ENCODE measurements around the gene GABRB3. TPM values are rescaled to one million over a fixed set of nuclear protein-coding genes. Genes with fewer than 3 reads are reported as not detected.

GABRB3 gene
- polyA plus RNA-seq, 3 donors, result 0.34 to 2.1 (median 1.1) TPM

DNA sequence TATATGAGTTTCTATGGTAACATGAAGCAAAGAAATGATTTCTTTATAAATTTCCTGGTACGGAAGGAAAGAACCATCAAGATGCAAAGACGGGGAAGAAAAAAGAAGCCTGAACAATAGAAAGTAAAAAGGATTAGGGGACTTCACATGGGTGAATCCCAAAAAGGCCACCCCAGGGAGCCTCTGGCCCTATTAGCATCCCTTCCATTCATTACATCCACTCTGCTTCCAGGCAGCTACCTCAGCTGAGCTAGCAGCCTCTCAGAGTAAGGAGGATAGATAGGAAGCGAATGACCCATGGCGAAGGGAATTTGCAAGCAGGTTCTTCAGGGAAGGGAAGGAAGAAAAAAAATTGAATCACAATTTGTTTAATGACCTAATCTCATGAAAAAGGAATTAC, 81.6 kb downstream of the GABRB3 start:
- H3K27ac ChIP-seq (ENCODE audit: low read depth, low read length), result no peak overlapping the region
- 63 to 68% (median 66%) methylated on average over 4 of the region's 4 CpGs for WGBS, 3 donors

DNA sequence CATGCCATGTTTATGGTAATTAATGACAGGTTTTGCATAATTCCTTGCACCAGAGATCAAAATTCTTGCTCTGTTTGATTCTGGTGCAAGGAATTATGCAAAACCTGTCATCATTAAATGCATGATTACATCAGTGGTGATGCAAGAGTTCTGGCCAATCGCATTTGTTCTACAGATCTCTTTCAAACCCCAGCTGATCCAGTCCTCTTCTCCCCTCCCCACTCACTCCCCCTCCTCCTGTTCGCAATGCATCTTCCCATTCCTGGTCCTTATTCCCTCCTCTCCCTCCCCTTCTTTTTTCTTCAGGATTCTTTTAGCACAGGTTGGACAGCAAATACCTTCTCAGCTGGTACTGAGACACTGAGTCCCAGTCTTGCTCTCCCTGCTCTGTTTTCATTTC, 82.1 kb downstream of the GABRB3 start:
- whole genome bisulfite sequencing, 3 donors, result 46 to 49% (median 47%) methylated on average over 2 of the region's 2 CpGs
- H3K27ac ChIP-seq (ENCODE audit: low read depth, low read length), result no peak overlapping the region

GRCh38 chr15:26689462-26689861, 83.4 kb downstream of the GABRB3 start:
- WGBS, 3 donors, result 57 to 62% (median 60%) methylated on average over 7 of the region's 7 CpGs
- no peak overlapping the region for H3K27ac ChIP-seq (ENCODE audit: low read depth, low read length)

DNA sequence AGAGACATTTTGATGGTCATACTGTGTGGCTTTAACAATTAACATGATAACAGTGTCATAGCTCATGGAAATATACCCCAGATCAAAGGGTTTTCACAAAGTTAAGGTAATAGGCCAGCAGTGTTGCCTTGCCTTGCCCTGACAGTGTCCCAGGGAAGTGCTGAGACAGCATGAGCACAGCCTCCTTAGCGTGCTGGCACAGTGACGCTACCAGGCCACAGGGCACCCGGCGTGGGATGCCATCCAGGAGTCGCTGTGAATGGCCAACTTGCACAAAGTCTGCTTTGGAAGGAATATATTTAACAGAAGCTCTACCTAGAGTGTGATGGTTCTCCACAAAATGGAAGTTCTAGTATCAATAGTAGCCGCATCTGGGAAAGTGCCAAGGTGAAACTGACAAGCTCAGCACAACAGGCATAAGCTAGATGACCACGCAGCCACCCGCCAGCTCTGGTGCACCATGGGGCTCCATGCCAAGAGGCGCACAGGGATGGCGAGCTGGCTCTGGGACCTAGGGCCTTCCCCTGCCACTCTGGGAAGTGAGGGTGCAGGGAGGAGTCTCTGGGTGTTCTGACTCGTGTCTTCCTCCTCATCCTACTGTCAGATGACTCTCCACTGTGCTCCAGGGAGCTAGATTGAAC, 86.2 kb downstream of the GABRB3 start:
- 77 to 84% (median 81%) methylated on average over 11 of the region's 11 CpGs for WGBS, 3 donors
- no peak overlapping the region for H3K27ac ChIP-seq (ENCODE audit: low read depth, low read length)

- no peak overlapping the region for H3K27ac ChIP-seq (ENCODE audit: low read depth, low read length)
- WGBS, 3 donors, result 48 to 78% (median 62%) methylated on average over 5 of the region's 5 CpGs
These were observed 90.2 kb downstream of the GABRB3 start for GRCh38 chr15:26682598-26683164.

DNA sequence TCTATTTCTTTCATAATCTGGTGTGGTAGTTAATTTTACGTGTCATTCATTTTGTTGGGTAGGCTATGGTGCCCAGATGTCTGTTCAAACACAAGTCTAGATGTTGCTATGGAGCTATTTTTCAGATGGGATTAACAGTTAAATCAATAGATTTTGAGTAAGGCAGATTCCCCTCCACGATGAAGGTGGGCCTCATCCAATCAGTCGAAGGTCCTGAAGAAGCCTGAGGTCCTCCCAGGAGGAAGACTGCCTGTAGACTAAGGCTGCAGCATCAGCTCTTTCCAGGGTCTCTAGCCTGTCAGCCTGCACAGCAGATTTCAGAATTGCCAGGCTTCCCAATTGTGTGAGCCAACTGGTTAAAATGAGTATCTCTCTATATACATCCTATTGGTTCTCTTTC, 92.9 kb downstream of the GABRB3 start:
- WGBS, 3 donors, result 82 to 85% (median 83%) methylated on average over 3 of the region's 3 CpGs

GRCh38 chr15:26676115-26676514, 96.8 kb downstream of the GABRB3 start:
- 36 to 71% (median 65%) methylated on average over 3 of the region's 3 CpGs for WGBS, 3 donors

More for the DNA sequence above, 92.9 kb downstream of the GABRB3 start:
- no peak overlapping the region for H3K27ac ChIP-seq (ENCODE audit: low read depth, low read length)

DNA sequence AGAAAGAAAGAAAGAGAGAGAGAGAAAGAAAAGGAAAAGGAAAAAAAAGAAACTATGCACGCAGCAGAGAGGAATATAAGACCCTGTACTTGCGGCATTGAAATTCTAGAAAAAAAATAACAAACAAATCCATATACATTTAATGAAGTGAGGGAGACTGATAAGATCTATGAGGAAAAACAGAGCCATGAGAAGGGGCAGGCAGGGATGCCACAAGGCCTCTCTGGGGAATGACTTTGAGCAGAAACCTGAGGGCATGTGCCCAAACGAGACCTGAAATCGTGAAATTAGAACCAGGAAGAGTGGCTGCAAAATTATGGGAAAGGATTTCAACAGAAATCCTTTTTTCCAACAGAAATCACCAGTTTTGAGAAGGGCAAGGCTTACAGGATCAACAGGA, 98.4 kb downstream of the GABRB3 start:
- WGBS, 3 donors, result 66 to 85% (median 73%) methylated on average over 4 of the region's 4 CpGs
- H3K27ac ChIP-seq (ENCODE audit: low read depth, low read length), result no peak overlapping the region

More at GRCh38 chr15:26676115-26676514, 96.8 kb downstream of the GABRB3 start:
- H3K27ac ChIP-seq (ENCODE audit: low read depth, low read length), result no peak overlapping the region

DNA sequence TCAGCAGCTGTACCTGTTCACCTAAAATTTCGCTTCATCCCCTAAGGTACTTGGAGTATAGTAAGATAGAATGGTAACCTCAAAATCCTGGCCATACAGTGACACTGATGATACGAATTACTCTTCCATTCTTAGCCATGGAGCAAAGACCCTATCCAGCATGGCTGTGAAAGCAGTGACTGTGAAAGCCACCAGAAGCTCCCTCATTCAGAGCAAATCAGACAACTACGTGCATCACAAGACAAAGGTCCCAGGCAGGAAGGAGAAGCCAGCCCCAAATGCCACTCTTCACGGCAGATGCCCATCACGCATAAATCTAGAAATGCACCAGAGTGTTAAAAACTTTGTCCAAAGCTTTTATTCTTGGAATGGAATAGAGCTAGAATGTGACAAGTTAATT, 99.4 kb downstream of the GABRB3 start:
- H3K27ac ChIP-seq (ENCODE audit: low read depth, low read length), result no peak overlapping the region
- WGBS, 3 donors, result 67 to 76% (median 69%) methylated on average over 5 of the region's 5 CpGs

DNA sequence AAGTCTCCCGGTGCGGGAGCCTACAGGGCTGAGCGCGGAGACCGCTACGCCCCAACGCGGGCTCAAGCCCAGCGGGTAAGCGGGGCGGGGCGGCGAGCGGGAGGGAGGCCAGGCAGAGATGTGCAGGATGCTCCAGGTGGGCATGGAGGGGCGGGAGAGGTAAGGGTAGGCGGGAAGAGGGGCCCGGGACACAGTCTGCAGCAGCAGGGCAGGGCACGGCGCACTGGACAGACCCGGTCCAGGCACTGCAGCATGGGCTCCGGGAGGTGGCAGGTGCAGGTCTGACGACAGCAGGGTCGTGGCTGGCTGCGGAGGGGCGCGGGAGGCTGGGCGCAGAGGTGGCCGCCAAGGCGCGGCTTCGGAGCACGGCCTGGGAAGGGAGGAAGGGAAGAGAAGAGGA, 102.8 kb downstream of the GABRB3 start:
- H3K27ac ChIP-seq (ENCODE audit: low read depth, low read length), result no peak overlapping the region
- WGBS, 3 donors, result 53 to 74% (median 59%) methylated on average over 27 to 32 of the region's 32 CpGs

DNA sequence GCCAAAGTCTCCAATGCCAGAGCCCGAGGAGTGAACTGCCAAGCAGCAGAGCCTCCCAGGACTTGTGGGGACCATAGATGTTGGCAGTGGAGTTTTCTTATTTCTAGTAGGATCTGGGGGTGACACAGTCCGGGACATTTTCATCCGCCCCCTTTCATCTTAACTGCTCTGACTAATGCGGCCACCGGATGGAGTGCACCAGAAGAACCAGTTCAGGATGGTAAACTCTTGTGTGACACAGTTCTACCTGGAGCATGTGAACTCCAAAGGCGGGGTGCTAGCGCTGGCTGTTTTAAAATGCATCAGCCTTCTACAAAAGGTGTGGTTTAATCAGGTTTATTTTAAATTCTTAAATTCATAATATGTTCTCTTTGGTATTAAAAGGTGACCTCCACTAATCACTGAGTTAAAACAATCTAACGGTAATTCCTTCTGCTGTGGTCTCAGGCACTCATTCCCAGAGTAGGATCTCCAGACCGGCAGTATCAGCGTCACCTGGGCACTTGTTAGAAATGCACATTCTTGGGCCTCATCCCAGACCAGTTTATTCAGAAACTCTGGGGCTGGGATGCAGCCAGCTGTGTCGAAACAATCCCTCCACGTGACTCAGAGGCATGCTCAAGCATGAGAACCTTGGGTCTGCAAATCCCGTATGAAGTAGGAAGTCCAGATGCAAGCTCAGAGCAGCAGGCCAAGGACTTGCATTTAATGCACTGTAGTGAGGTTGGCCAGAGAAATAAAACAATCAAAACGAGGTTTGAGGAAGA, 105.5 kb downstream of the GABRB3 start:
- WGBS, 3 donors, result 58 to 78% (median 74%) methylated on average over 14 of the region's 14 CpGs
- H3K27ac ChIP-seq (ENCODE audit: low read depth, low read length), result no peak overlapping the region

GRCh38 chr15:26665957-26666791, 106.7 kb downstream of the GABRB3 start:
- 58 to 60% (median 59%) methylated on average over 11 of the region's 11 CpGs for WGBS, 3 donors
- H3K27ac ChIP-seq (ENCODE audit: low read depth, low read length), result no peak overlapping the region

- 47 to 52% (median 50%) methylated on average over 6 of the region's 6 CpGs for WGBS, 3 donors
- no peak overlapping the region for H3K27ac ChIP-seq (ENCODE audit: low read depth, low read length)
These were observed 110.6 kb downstream of the GABRB3 start for GRCh38 chr15:26662283-26662682.

DNA sequence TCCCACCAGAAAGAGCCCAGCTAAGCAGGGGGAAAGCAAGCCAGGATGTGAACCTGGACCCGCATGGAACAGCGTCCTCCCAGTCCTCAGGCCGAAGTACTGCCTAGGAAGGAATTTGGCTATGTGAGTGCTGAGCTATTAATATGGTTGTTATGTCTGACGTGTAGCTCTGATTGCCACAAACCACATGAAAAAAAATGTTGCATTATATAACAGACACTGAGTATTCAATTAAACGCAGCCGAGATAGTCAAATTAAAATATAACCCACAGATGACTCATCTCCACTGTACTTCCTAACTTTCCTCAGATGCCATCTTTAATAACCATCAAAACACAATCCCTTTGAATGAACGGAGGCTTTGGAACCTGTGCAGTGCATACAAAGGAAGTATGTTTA, 111.1 kb downstream of the GABRB3 start:
- 68 to 79% (median 76%) methylated on average over 7 of the region's 7 CpGs for WGBS, 3 donors
- H3K27ac ChIP-seq (ENCODE audit: low read depth, low read length), result no peak overlapping the region

DNA sequence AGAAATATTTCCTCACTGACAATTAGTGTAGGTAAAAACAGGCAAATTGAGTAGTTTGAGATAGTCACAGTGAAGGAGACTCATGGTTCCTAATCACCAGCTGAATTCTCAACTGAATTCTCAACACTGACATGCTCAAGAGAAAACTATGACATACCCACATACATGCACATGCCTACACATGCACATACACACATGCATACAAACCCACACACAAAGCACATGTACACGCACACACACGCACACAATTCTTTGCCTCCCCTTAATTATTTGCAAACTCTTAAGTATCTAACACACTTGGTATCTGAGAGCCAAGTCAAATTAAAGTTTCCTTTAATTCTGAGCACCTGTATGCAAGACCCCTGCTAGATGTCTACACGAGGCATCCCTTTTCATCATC, 111.8 kb downstream of the GABRB3 start:
- WGBS, 3 donors, result 72 to 79% (median 77%) methylated on average over 3 of the region's 3 CpGs
- no peak overlapping the region for H3K27ac ChIP-seq (ENCODE audit: low read depth, low read length)

DNA sequence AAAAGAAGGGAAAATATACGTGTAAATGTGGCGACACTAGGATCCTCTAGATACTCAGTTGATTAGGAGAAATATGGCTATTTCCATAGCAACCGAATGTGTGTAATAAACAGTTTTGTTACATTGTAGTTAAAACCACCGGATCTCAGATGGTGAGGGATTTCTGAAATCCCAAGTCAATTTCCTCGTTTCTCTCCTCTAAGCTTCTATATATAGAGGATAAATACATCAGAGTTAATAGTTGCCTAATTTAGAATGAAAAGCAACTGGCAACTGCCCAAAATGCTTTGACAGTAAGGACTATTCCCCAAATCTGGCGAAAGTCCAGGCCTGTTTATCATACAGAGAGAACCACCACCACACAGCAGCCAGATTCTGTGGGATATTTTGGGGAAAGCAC, 112.6 kb downstream of the GABRB3 start:
- WGBS, 3 donors, result 65 to 73% (median 70%) methylated on average over 6 of the region's 6 CpGs
- H3K27ac ChIP-seq (ENCODE audit: low read depth, low read length), result no peak overlapping the region

GRCh38 chr15:26658290-26658689, 114.6 kb downstream of the GABRB3 start:
- WGBS, 3 donors, result 53 to 68% (median 59%) methylated on average over 2 of the region's 2 CpGs

GRCh38 chr15:26656080-26656479, 116.8 kb downstream of the GABRB3 start:
- H3K27ac ChIP-seq (ENCODE audit: low read depth, low read length), result no peak overlapping the region
- 59 to 84% (median 81%) methylated on average over 6 of the region's 6 CpGs for WGBS, 3 donors

More at GRCh38 chr15:26658290-26658689, 114.6 kb downstream of the GABRB3 start:
- no peak overlapping the region for H3K27ac ChIP-seq (ENCODE audit: low read depth, low read length)

GRCh38 chr15:26651909-26652308, 121.0 kb downstream of the GABRB3 start:
- no peak overlapping the region for H3K27ac ChIP-seq (ENCODE audit: low read depth, low read length)
- WGBS, 3 donors, result 58 to 64% (median 59%) methylated on average over 1 of the region's 1 CpG

All from adipose tissue (tissue), 3 donors.